Measurements from ENCODE around the gene DAGLB. TPM values are rescaled to one million over a fixed set of nuclear protein-coding genes. Genes with fewer than 3 reads are reported as not detected.

DAGLB gene
- total RNA-seq, 1 donor from 2014 or later: 13.6 TPM

DNA sequence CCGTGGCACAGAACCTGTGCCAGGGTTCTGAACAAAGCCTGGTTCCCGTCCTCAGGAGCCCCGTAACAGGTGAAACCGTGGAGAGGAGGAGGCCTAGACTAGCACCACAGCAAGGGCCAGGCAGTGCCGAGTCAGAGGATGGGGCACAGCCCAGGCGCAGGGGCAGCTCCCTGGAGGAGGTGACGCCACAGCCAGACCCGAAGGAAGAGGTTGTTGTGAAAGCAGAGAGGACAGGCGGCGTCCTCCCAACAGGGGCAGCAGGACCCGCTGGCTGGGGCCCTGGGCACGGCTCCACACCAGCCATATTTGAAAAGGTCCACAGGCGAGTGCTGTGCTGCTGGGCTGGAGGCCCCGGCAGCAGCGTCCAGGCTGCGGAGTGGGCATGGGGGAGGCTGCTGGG lies 25.7 kb downstream of the DAGLB start:
- Histone ChIP-seq H3K27me3 (ENCODE audit: control insufficient read depth, insufficient read depth, low read length) (no peaks in the 10 kb centered on the region), H3K4me3 (ENCODE audit: low read depth, low read length) (no peak overlapping the region), H3K36me3 (ENCODE audit: control insufficient read depth, insufficient read depth, low read length) (peaks cover 3% of the 10 kb centered on the region)
- TF ChIP-seq, protein P1, sequence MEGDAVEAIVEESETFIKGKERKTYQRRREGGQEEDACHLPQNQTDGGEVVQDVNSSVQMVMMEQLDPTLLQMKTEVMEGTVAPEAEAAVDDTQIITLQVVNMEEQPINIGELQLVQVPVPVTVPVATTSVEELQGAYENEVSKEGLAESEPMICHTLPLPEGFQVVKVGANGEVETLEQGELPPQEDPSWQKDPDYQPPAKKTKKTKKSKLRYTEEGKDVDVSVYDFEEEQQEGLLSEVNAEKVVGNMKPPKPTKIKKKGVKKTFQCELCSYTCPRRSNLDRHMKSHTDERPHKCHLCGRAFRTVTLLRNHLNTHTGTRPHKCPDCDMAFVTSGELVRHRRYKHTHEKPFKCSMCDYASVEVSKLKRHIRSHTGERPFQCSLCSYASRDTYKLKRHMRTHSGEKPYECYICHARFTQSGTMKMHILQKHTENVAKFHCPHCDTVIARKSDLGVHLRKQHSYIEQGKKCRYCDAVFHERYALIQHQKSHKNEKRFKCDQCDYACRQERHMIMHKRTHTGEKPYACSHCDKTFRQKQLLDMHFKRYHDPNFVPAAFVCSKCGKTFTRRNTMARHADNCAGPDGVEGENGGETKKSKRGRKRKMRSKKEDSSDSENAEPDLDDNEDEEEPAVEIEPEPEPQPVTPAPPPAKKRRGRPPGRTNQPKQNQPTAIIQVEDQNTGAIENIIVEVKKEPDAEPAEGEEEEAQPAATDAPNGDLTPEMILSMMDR (IDR thresholded peaks at IDR 0.05; ENCODE audit: insufficient read depth, low read length, poor library complexity, severe bottlenecking): no peak
- no peak for DNase-seq (ENCODE audit: low read depth)

DNA sequence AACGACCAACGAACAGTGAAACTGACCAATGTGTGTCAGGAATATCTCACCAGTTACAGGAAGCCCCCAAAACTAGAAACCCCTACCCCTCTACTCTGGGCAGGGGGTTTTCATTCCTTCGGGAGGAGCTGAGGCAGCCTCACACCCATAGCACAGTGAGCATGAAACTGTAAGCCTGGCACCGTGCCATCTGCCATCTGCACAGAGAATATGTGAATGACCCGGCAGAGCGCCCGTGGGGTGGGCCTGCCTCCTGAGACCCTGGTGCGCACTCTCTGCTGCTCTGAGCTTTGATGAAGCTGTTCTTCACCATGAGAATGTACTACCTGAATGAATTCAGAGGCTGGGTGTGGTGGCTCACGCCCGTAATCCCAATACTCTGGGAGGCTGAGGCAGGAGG lies 27.1 kb downstream of the DAGLB start:
- H3K36me3 ChIP-seq (ENCODE audit: control insufficient read depth, insufficient read depth, low read length): peaks cover 6% of the 10 kb centered on the region
- TF ChIP-seq, protein P1 (IDR thresholded peaks at IDR 0.05; ENCODE audit: insufficient read depth, low read length, poor library complexity, severe bottlenecking): no peak

DNA sequence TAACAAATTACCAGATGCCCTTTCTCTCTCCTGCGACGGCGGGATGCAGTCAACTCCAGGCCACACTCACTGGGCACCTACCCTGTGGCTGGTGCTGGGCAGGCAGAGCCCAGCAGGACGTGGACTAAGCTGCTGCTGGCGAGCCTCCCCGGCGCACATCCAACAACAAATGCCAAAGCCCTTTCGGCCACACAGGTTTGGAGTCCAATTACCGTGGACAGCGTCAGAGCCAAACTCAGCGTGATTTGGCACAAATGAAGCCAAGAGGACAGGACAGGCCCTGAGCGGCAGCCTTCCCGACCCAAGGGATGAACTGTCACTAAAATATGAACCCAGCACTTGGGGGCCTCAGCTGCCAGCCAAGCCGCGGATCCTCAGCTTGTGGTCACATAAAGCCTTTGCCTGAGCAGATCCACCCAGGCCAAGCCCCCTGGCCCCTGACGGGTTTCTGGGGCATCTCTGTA lies 28.4 kb downstream of the DAGLB start:
- TF ChIP-seq, protein P1 (IDR thresholded peaks at IDR 0.05; ENCODE audit: insufficient read depth, low read length, poor library complexity, severe bottlenecking): no peak

More for the DNA sequence above, 27.1 kb downstream of the DAGLB start:
- no peak overlapping the region for H3K4me3 ChIP-seq (ENCODE audit: low read depth, low read length)
- H3K27me3 ChIP-seq (ENCODE audit: control insufficient read depth, insufficient read depth, low read length): no peaks in the 10 kb centered on the region
- no peak for DNase-seq (ENCODE audit: low read depth)

DNA sequence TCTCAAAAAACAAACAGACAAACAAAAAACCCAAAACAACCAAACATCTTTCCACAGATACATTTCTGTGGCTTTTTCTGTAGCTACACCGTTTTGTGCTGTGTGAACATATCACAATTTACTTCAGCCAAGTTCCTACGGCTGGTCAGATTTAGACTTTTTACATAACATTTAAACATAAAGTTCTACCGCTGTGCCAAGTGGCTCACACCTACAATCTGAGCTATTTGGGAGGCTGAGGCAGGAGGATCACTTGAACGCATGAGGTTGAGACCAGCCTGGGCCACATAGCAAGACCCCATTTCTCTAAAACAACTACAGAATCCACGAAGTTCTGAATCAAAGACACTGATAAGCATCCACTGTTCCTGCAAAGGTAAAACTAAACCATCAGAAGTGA lies 30.3 kb downstream of the DAGLB start:
- TF ChIP-seq, protein P1 (IDR thresholded peaks at IDR 0.05; ENCODE audit: insufficient read depth, low read length, poor library complexity, severe bottlenecking): no peak
- no peak overlapping the region for H3K4me3 ChIP-seq (ENCODE audit: low read depth, low read length)
- H3K27me3 ChIP-seq (ENCODE audit: control insufficient read depth, insufficient read depth, low read length): no peaks in the 10 kb centered on the region
- DNase-seq (ENCODE audit: low read depth): no peak
- peaks cover 4% of the 10 kb centered on the region for H3K36me3 ChIP-seq (ENCODE audit: control insufficient read depth, insufficient read depth, low read length)

More for the DNA sequence above, 28.4 kb downstream of the DAGLB start:
- Histone ChIP-seq H3K4me3 (ENCODE audit: low read depth, low read length) (no peak overlapping the region), H3K36me3 (ENCODE audit: control insufficient read depth, insufficient read depth, low read length) (peaks cover 4% of the 10 kb centered on the region), H3K27me3 (ENCODE audit: control insufficient read depth, insufficient read depth, low read length) (no peaks in the 10 kb centered on the region)
- no peak for DNase-seq (ENCODE audit: low read depth)

DNA sequence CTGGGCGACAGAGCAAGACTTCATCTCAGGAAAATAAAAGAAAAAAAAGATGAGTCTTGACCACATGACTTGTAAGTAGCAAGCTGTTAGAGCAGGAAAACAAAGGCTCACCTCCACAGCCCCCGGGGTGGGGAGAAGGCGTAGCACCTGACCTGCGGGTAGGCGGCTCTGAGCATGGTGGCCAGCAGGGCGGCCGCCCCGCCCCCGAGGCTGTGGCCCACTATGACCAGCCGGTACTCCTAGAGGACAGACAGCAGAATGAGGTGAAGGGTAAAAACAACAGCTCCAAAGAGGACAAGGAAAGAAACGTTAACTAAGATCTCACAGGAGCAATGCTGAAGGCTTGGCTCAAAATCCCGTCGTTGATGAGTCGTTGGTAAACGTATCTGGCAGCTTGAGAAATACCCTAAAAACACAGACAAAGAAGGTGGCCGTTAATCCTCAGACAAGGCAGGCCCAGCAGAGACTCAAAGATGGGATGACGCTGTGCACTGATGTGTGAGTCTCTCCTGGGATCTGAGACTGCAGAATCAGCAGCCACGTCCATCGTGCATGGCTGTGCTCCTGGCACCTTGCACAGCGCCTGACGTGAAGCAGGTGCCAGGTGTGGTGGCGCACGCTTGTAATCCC lies 31.1 kb downstream of the DAGLB start:
- no peaks in the 10 kb centered on the region for H3K27me3 ChIP-seq (ENCODE audit: control insufficient read depth, insufficient read depth, low read length)
- no peak overlapping the region for H3K4me3 ChIP-seq (ENCODE audit: low read depth, low read length)
- no peak for DNase-seq (ENCODE audit: low read depth)
- peaks cover 3% of the 10 kb centered on the region for H3K36me3 ChIP-seq (ENCODE audit: control insufficient read depth, insufficient read depth, low read length)
- TF ChIP-seq, protein P1 (IDR thresholded peaks at IDR 0.05; ENCODE audit: insufficient read depth, low read length, poor library complexity, severe bottlenecking): no peak

DNA sequence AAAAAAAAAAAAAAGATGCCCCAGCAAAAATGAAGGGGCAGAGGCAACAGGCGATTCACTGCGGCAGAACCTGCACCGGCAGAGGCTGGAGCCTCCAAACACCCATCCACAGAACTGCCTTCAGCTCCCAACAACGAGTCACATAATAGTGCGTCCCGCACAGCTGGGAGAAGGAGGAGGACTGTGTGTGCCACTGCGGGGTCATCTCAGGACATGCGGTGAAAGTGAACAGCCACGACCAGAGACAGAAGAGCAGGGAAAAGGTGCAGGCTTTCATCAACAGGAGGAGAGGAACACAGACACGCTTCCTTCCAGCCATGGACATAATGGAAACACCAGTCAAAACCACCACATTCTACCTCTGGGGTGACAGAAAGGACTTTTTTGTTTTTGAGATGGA lies 34.1 kb downstream of the DAGLB start:
- no peaks in the 10 kb centered on the region for H3K27me3 ChIP-seq (ENCODE audit: control insufficient read depth, insufficient read depth, low read length)
- TF ChIP-seq, protein P1 (IDR thresholded peaks at IDR 0.05; ENCODE audit: insufficient read depth, low read length, poor library complexity, severe bottlenecking): no peak
- H3K36me3 ChIP-seq (ENCODE audit: control insufficient read depth, insufficient read depth, low read length): peaks cover 3% of the 10 kb centered on the region
- DNase-seq (ENCODE audit: low read depth): no peak
- H3K4me3 ChIP-seq (ENCODE audit: low read depth, low read length): no peak overlapping the region
